Activated naive CD4-positive, alpha-beta T cell treated with anti-CD3 and anti-CD28 coated beads for 36 hours (primary cell): Measurements from ENCODE around the gene CNOT4. TPM values are rescaled to one million over a fixed set of nuclear protein-coding genes. Genes with fewer than 3 reads are reported as not detected.
"Not testable (repeated sequence)": the region's sequence is repeated elsewhere in the genome, so short reads cannot be mapped to it uniquely, and the experiment has no call there.

Experiments used
- CTCF ChIA-PET: fragments of 350-600 bp; sonication (Branson Sonifier 250); formaldehyde crosslinking; loops from one replicate; lab custom pipeline; 2021; ENCODE audit warnings: antibody characterized with exemption; lab: Charles Lee
- DNase-seq: peaks from one replicate; pipeline ENCODE4 v3.0.0-alpha.2; 2020
- H3K27ac Mint-ChIP-seq: one replicate; pipeline ENCODE4 v1.8.0; 2021; ENCODE audit warnings: mild to moderate bottlenecking, mixed read lengths
- H3K27me3 Mint-ChIP-seq: one replicate; pipeline ENCODE4 v1.8.0; 2021; ENCODE audit warnings: low read depth, mixed read lengths
- H3K36me3 Mint-ChIP-seq: one replicate; pipeline ENCODE4 v1.8.0; 2021; ENCODE audit warnings: low read depth, mixed read lengths
- H3K4me1 Mint-ChIP-seq: one replicate; pipeline ENCODE4 v1.8.0; 2021; ENCODE audit warnings: low read depth, mixed read lengths
- H3K4me3 Mint-ChIP-seq: one replicate; pipeline ENCODE4 v1.8.0; 2021; ENCODE audit warnings: mild to moderate bottlenecking, moderate library complexity, mixed read lengths
- H3K9me3 Mint-ChIP-seq: one replicate; pipeline ENCODE4 v1.8.0; 2021; ENCODE audit warnings: mixed read lengths
- intact Hi-C: fragments of 100-400 bp; cut with micrococcal nuclease; formaldehyde crosslinking; loops from one replicate; pipeline ENCODE4 v1.15.1; 2023
- total RNA-seq, 2 experiments: library from RNA; stranded (reverse); gene quantifications; one replicate each; pipeline ENCODE4 v1.2.3, GENCODE V29; 2021

Gene CNOT4
- total RNA-seq, 2 experiments from 2014 or later, result 16.6 to 20.3 TPM

- no peak for DNase-seq
- Mint-ChIP-seq H3K27ac (no peak overlapping the region), H3K36me3 (peaks cover 10% of the 10 kb centered on the region), H3K27me3 (no peaks in the 10 kb centered on the region), H3K4me3 (no peak overlapping the region), H3K9me3 (no peaks in the 10 kb centered on the region), H3K4me1 (peaks cover 13% of the 10 kb centered on the region)
- intact Hi-C loops, result no loop called here
- CTCF ChIA-PET, result no interaction called here
These were observed 140.5 kb downstream of the CNOT4 start for GRCh38 chr7:135369405-135369804.

DNA sequence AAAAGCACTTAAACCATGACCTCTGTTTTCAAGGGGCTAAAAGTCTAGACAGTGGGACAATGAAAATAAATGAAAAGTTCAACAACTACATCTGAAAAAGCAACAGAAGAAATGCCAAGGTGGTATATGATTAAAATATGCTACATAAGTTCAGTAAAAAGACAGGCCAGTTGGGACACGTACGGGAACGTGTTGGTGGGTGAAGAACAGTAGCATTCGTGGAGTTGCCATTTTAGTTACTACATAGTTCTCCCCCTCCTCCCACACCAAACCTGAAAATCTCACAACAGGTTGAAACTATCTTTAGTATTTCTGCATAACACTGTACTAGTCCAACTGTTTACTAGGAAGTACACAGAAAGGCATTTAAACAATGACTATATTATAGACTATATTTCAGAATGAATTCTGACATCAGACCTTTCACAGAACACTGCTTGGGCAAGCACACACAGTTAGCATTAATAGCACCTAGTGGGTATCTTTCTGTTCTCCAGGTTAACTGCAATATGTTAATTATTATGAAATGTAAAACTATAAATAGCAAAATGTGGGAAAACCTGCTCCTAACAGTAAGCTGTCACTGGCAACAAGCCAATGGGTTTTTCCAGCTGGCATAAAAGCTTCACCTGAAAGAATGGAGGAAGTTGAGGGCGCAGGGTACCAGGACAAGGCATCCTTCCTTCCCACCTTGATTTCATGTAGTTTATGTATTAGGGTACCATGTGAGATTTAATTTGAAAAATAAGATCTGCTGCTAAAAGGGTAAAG, 141.3 kb downstream of the CNOT4 start:
- Mint-ChIP-seq H3K4me1 (peaks cover 9% of the 10 kb centered on the region), H3K27ac (no peak overlapping the region), H3K9me3 (no peaks in the 10 kb centered on the region), H3K27me3 (no peaks in the 10 kb centered on the region), H3K4me3 (no peak overlapping the region), H3K36me3 (peaks cover 11% of the 10 kb centered on the region)
- intact Hi-C loops, result no loop called here
- DNase-seq, result no peak
- CTCF ChIA-PET, result no interaction called here

GRCh38 chr7:135366843-135367508, 142.9 kb downstream of the CNOT4 start:
- H3K27me3 Mint-ChIP-seq, result no peaks in the 10 kb centered on the region
- H3K4me3 Mint-ChIP-seq, result no peak overlapping the region
- H3K36me3 Mint-ChIP-seq, result peaks cover 23% of the 10 kb centered on the region
- intact Hi-C loops, result no loop called here
- CTCF ChIA-PET, result no interaction called here
- no peak overlapping the region for H3K27ac Mint-ChIP-seq
- DNase-seq, result no peak
- peaks cover 9% of the 10 kb centered on the region for H3K4me1 Mint-ChIP-seq
- H3K9me3 Mint-ChIP-seq, result no peaks in the 10 kb centered on the region

- no peak overlapping the region for H3K4me3 Mint-ChIP-seq
- peaks cover 20% of the 10 kb centered on the region for H3K36me3 Mint-ChIP-seq
- CTCF ChIA-PET, result no interaction called here
- H3K4me1 Mint-ChIP-seq, result peaks cover 9% of the 10 kb centered on the region
- intact Hi-C loops, result no loop called here
- no peaks in the 10 kb centered on the region for H3K27me3 Mint-ChIP-seq
- H3K27ac Mint-ChIP-seq, result no peak overlapping the region
- no peaks in the 10 kb centered on the region for H3K9me3 Mint-ChIP-seq
- DNase-seq, result no peak
These were observed 144.2 kb downstream of the CNOT4 start for GRCh38 chr7:135365721-135366120.

DNA sequence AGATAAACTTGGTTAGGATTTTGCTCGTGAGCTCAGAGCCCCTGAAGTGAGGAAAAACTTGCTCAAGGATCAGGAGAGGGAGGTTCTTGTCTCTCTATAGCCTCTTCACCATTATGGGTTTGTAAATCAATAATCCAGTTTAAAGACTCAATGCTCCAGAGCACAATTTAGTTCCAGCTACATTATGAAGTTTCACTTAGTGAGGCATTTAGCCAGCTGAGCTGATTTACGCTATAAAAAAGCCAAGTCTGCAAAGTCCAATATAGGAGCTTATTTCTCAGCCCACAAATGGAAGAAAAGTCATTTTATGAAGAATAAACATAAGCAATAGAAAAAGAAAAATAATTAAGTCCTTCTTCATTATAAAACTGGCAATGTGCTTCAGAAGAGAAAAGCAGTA, 145.7 kb downstream of the CNOT4 start:
- Mint-ChIP-seq H3K27ac (no peak overlapping the region), H3K9me3 (no peaks in the 10 kb centered on the region), H3K4me3 (no peak overlapping the region), H3K27me3 (no peaks in the 10 kb centered on the region), H3K36me3 (peaks cover 17% of the 10 kb centered on the region), H3K4me1 (peaks cover 3% of the 10 kb centered on the region)
- intact Hi-C loops, result no loop called here
- DNase-seq, result no peak
- CTCF ChIA-PET, result interaction anchor here (0.9 to 1.0 kb wide), 2 partner anchors 83 to 90 kb away, joined by 3 to 7 read pairs; no protein-coding TSS in a partner anchor

DNA sequence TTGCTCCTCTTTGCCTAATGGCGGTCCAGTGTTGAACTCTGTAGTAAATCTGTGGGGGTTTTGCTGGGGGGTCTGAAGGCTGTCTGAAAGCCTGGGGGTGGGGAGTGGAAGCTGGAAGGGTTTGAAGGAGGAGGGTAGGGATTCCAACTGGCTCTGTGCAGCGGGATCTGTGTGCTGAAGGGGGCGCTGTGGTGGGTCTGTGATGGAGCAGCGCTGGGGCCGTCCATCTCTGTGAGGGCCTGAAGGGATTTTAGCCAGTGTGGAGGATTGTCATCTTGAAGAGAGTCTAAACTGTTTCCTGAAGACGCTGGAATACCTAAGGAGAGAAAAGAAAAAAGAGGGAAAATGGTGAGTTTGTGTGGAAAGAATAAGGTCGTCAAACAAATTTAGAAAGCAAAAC, 147.0 kb downstream of the CNOT4 start:
- intact Hi-C loops, result no loop called here
- Mint-ChIP-seq H3K9me3 (no peaks in the 10 kb centered on the region), H3K36me3 (peaks cover 17% of the 10 kb centered on the region), H3K4me3 (no peak overlapping the region), H3K27ac (no peak overlapping the region), H3K27me3 (no peaks in the 10 kb centered on the region), H3K4me1 (no peaks in the 10 kb centered on the region)
- CTCF ChIA-PET, result interaction anchor here (0.6 kb wide), 1 partner anchor 332 kb away, joined by 3 read pairs; no protein-coding TSS in a partner anchor
- DNase-seq, result no peak

- Mint-ChIP-seq H3K27ac (no peak overlapping the region), H3K36me3 (peaks cover 17% of the 10 kb centered on the region), H3K27me3 (no peaks in the 10 kb centered on the region), H3K4me3 (no peak overlapping the region), H3K4me1 (no peaks in the 10 kb centered on the region), H3K9me3 (no peaks in the 10 kb centered on the region)
- CTCF ChIA-PET, result interaction anchor here (0.7 kb wide), 1 partner anchor 43 kb away, joined by 3 read pairs; no protein-coding TSS in a partner anchor
- DNase-seq, result no peak
- intact Hi-C loops, result no loop called here
These were observed 148.1 kb downstream of the CNOT4 start for GRCh38 chr7:135361788-135362187.

DNA sequence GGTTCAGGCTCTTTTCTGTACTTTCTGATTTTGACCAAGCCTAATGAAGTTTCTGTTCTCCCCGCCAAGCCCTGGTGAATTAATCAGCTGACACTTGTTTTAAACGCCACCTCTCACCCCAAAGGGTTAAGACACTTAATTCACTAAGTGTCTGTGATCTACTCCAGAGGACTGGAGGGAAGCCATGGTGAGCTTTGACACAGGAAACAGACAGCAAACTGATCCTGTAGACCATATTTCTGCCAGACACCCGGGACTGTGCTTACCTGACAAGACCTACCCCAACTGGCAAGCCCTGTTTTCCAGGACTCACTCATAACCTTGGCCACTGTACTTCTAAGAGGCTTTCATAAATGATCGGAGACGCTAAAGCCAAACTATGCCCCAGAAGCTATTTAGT, 150.3 kb downstream of the CNOT4 start:
- intact Hi-C loops, result no loop called here
- no peak overlapping the region for H3K27ac Mint-ChIP-seq
- H3K4me3 Mint-ChIP-seq, result no peak overlapping the region
- H3K27me3 Mint-ChIP-seq, result no peaks in the 10 kb centered on the region
- no peaks in the 10 kb centered on the region for H3K9me3 Mint-ChIP-seq
- CTCF ChIA-PET, result no interaction called here
- no peak for DNase-seq
- H3K4me1 Mint-ChIP-seq, result no peaks in the 10 kb centered on the region
- peaks cover 17% of the 10 kb centered on the region for H3K36me3 Mint-ChIP-seq

DNA sequence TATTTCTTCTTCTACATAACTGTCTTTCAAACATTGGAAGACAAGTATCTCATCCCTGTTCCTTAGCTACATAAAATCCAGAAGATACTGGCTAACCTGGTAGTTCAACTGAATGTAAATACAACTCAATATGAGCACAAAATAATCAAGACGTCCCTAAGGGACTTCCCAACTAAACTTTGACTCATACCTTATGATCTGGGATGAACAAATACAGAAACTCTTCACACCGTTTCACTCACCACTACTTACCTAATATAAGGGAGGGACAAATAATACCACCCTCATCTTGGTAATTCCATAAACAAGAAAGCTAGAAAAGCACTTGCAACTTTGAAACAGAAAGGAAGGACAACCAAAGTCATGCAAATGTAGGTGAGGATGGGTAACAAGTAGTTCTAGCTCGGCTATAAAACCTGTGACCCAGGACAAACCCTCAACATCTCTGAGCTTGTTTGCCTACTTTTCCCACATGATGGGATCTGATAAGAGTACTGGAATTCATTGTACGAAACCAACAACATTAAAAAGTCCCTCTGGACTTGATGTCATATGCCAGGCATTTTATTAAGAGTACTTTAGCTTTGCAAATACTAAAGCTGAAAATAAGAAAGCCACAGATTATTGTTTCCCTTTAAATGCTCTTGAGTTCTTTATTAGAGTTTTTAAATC, 154.4 kb downstream of the CNOT4 start:
- CTCF ChIA-PET, result interaction anchor here (0.6 to 1.2 kb wide), 4 partner anchors 10 to 370 kb away, joined by 3 to 4 read pairs (median 4); no protein-coding TSS in a partner anchor
- H3K27ac Mint-ChIP-seq, result no peak overlapping the region

DNA sequence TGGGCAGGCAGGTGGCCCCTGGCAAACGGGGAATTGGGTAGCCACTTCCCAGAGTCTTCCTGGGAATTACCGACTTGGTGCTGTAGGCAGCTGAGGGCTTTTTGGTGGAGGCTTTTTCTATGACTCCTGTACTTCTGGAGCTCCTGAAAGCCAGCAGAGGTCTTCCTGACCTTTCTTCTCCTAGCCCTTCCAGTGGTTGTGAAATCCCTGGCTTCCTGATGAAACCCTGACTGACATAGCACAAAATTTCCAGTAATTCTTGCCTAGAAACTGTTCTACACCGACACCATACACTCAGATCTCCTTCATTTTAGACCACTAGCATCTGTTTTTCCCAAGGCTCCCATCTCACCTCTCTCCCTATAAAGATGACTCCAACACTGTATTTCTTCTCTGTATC, 156.1 kb downstream of the CNOT4 start:
- intact Hi-C loops, result no loop called here
- H3K9me3 Mint-ChIP-seq, result no peaks in the 10 kb centered on the region
- H3K4me1 Mint-ChIP-seq, result no peaks in the 10 kb centered on the region
- H3K4me3 Mint-ChIP-seq, result no peak overlapping the region
- DNase-seq, result no peak
- no peaks in the 10 kb centered on the region for H3K27me3 Mint-ChIP-seq
- H3K27ac Mint-ChIP-seq, result no peak overlapping the region
- H3K36me3 Mint-ChIP-seq, result no peaks in the 10 kb centered on the region
- CTCF ChIA-PET, result no interaction called here

More for the DNA sequence above, 154.4 kb downstream of the CNOT4 start:
- DNase-seq, result no peak
- no peaks in the 10 kb centered on the region for H3K27me3 Mint-ChIP-seq
- no peaks in the 10 kb centered on the region for H3K4me1 Mint-ChIP-seq
- H3K36me3 Mint-ChIP-seq, result no peaks in the 10 kb centered on the region
- H3K9me3 Mint-ChIP-seq, result no peaks in the 10 kb centered on the region
- H3K4me3 Mint-ChIP-seq, result no peak overlapping the region
- intact Hi-C loops, result no loop called here

- Mint-ChIP-seq H3K27me3 (no peaks in the 10 kb centered on the region), H3K36me3 (no peaks in the 10 kb centered on the region), H3K4me1 (no peaks in the 10 kb centered on the region), H3K4me3 (no peak overlapping the region), H3K9me3 (no peaks in the 10 kb centered on the region), H3K27ac (no peak overlapping the region)
- intact Hi-C loops, result no loop called here
- CTCF ChIA-PET, result interaction anchor here (0.5 to 1.6 kb wide), 2 partner anchors 29 to 72 kb away, joined by 3 to 6 read pairs; no protein-coding TSS in a partner anchor
- no peak for DNase-seq
These were observed 157.6 kb downstream of the CNOT4 start for GRCh38 chr7:135352285-135352684.

- H3K27ac Mint-ChIP-seq, H3K4me3 Mint-ChIP-seq, DNase-seq, intact Hi-C loops, H3K9me3 Mint-ChIP-seq, H3K27me3 Mint-ChIP-seq, H3K36me3 Mint-ChIP-seq, CTCF ChIA-PET, H3K4me1 Mint-ChIP-seq: not testable (repeated sequence)
These were observed 158.8 kb downstream of the CNOT4 start for GRCh38 chr7:135351070-135351469.
